Small intestine (tissue), 7 donors: ENCODE measurements around the gene PALD1. TPM values are rescaled to one million over a fixed set of nuclear protein-coding genes. Genes with fewer than 3 reads are reported as not detected.

Experiments used
- DNase-seq, 2 donors: peaks; one replicate each; pipeline versions ENCODE4 v3.0.0 to v3.0.0-alpha.2; 2013
- FAIRE-seq: peaks from 2 replicates; lab custom pipeline; 2012; peaks lifted over from hg19 to GRCh38; lab: Jason Lieb, UNC
- H3K27ac ChIP-seq, 3 donors: one replicate each; pipeline ENCODE4 v1.5.1; 2013; ENCODE audit warnings: low read length in 2 of 3, mild to moderate bottlenecking in 2 of 3, control low read depth in 1 of 3, inconsistent platforms in 1 of 3, low read depth in 1 of 3, moderate library complexity in 1 of 3
- H3K27me3 ChIP-seq, 3 donors: one replicate each; pipeline ENCODE4 v1.6.1; 2013; ENCODE audit warnings: low read length in 3 of 3, inconsistent platforms in 1 of 3; ENCODE audit not compliant: control insufficient read depth in 3 of 3, insufficient read depth in 3 of 3
- H3K36me3 ChIP-seq, 3 donors: one replicate each; pipeline ENCODE4 v1.6.1; 2013; ENCODE audit warnings: low read length in 3 of 3, inconsistent platforms in 1 of 3, low read depth in 1 of 3, mild to moderate bottlenecking in 1 of 3, moderate library complexity in 1 of 3; ENCODE audit not compliant: control insufficient read depth in 3 of 3, insufficient read depth in 2 of 3
- H3K4me1 ChIP-seq, 3 donors: one replicate each; pipeline ENCODE4 v1.6.1; 2013; ENCODE audit warnings: low read length in 2 of 3, inconsistent platforms in 1 of 3, low read depth in 1 of 3, mild to moderate bottlenecking in 1 of 3, moderate library complexity in 1 of 3; ENCODE audit not compliant: control insufficient read depth in 3 of 3, insufficient read depth in 2 of 3
- H3K4me3 ChIP-seq, 3 donors: one replicate each; pipeline ENCODE4 v1.5.1; 2013; ENCODE audit warnings: low read length in 3 of 3, control low read depth in 1 of 3, inconsistent platforms in 1 of 3, low read depth in 1 of 3, mild to moderate bottlenecking in 1 of 3, moderate library complexity in 1 of 3
- H3K9me3 ChIP-seq, 2 donors: one replicate each; pipeline ENCODE4 v1.6.1; 2013; ENCODE audit warnings: low read depth in 1 of 2, low read length in 1 of 2; ENCODE audit not compliant: control insufficient read depth in 2 of 2, insufficient read depth in 1 of 2
- WGBS, 3 donors: extraction: QIAGEN DNeasy Blood & Tissue Kit; methylation state at CpG; one replicate each; pipeline ENCODE4 v1.1.7; 2013; 5-methylcytosine and 5-hydroxymethylcytosine counted together
- polyA plus RNA-seq, 4 donors: library from polyadenylated mRNA; stranded (reverse) in 3 of 4; unstranded in 1 of 4; fragments of 200-250 nt in 3 of 4; fragments of 120-200 nt in 1 of 4; gene quantifications; one replicate each; pipeline versions ENCODE4 v1.2.1 to v1.2.3, GENCODE V29; 2013
- donor health status: healthy with polysubstance abuse.
- donor health status: control.
- donor health status: control.
- donor health status: Bipolar disorder and iron deficiency.
- donor health status: healthy.

Gene PALD1
- polyA plus RNA-seq, 4 donors, result 0.22 to 4.2 (median 3.2) TPM

DNA sequence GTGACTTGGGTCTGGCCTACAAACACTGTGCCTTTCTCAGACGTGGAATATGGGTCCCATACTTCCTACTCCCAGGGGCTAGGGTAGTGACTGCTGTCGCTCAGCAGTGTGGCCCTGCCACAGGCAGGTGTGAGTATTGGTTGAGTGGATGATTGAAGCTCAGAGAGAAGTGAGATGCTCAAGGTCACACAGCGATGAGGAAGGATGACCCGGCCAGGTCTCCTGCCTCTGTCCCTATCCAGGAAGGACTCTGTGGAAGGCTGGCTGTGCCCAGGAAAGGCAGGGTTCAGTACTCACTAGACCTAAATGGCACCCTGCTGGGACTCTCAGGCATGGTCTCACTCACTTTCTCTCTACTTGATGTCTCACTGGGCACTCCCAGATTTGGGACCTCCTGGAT, 121.2 kb downstream of the PALD1 start:
- Histone ChIP-seq H3K36me3 (peaks cover 0 to 2% (median 0%) of the 10 kb centered on the region in 3 donors), H3K4me1 (peaks cover 0 to 23% (median 0%) of the 10 kb centered on the region in 3 donors), H3K27me3 (no peaks in the 10 kb centered on the region), H3K9me3 (no peaks in the 10 kb centered on the region), H3K4me3 (no peak overlapping the region), H3K27ac (no peak overlapping the region)
- FAIRE-seq (no peak), DNase-seq (no peak)
- 87 to 95% (median 89%) methylated on average over 4 of the region's 4 CpGs for WGBS, 3 donors

DNA sequence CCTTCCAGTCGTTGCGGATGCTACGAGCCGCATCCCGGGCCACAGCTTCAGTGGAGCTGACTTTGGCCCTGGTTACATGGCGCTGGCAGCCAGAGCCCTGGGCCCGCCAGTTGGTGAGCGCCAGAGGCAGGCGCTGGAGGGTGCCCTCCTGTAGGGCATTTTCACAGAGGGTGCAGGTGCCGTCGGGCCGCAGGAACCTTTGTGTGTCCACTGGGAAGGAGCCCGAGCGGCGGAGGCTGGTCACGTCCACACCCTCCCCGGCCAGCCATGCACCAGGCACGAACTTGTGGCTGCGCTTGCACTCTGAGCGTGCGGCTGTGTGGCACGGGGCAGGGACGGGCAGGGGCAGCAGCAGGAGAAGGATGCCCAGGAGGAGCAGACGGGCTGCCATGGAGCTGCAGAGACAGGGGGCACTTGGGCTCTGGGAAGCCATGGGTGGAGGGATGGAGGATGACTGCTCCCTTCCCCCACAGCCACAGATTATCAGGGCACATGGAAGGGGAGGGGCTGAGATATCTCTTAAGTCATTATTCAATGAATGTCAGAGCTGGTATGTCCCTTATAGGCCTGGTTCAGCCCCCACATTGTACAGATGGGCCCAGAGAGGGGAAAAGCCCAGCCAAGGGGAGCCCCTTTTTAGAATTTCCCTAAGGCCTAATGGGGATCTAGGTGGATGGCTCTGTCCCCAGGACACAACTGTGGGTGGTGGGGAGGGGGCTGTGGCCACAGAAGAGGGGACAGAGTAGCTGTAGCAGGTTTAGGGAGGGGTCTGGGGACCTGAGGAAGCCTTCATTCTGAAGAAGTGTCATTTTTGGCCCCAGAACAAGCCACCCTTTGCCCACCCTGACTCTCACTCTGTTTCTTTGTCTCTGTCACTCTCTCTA, 122.2 kb downstream of the PALD1 start:
- Histone ChIP-seq H3K27ac (no peak overlapping the region), H3K4me3 (peak overlapping the region in 1 of 3 donors; percentile 5), H3K27me3 (no peaks in the 10 kb centered on the region), H3K9me3 (no peaks in the 10 kb centered on the region), H3K4me1 (peaks cover 0 to 14% (median 0%) of the 10 kb centered on the region in 3 donors), H3K36me3 (peaks cover 0 to 2% (median 0%) of the 10 kb centered on the region in 3 donors)
- DNase-seq (no peak), FAIRE-seq (no peak)
- 92 to 96% (median 93%) methylated on average over 24 of the region's 24 CpGs for WGBS, 3 donors

DNA sequence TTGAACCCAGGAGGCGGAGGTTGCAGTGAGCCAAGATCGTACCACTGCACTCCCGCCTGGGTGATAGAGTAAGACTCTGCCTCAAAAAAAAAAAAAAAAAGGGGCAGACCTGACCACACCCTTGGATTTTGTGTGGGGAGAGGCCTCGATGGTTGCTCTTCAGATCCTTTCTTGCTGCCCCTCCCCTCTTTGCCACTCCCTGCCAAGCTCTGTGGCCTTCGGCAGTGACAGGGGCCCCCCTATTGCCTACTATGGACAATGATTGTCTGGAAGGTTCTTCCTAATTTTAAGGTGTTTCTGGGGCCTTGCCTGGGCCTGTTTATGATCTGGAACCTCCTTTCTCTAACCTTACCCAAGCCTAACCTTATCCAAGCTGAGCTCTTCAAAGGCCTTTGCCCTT, 123.2 kb downstream of the PALD1 start:
- Histone ChIP-seq H3K4me1 (peaks cover 0 to 5% (median 0%) of the 10 kb centered on the region in 3 donors), H3K36me3 (peaks cover 0 to 2% (median 0%) of the 10 kb centered on the region in 3 donors), H3K27me3 (no peaks in the 10 kb centered on the region), H3K4me3 (peak overlapping the region in 1 of 3 donors; percentile 44), H3K27ac (no peak overlapping the region), H3K9me3 (no peaks in the 10 kb centered on the region)
- FAIRE-seq (no peak), DNase-seq (no peak)
- 70 to 78% (median 71%) methylated on average over 4 to 5 of the region's 5 CpGs for WGBS, 3 donors

DNA sequence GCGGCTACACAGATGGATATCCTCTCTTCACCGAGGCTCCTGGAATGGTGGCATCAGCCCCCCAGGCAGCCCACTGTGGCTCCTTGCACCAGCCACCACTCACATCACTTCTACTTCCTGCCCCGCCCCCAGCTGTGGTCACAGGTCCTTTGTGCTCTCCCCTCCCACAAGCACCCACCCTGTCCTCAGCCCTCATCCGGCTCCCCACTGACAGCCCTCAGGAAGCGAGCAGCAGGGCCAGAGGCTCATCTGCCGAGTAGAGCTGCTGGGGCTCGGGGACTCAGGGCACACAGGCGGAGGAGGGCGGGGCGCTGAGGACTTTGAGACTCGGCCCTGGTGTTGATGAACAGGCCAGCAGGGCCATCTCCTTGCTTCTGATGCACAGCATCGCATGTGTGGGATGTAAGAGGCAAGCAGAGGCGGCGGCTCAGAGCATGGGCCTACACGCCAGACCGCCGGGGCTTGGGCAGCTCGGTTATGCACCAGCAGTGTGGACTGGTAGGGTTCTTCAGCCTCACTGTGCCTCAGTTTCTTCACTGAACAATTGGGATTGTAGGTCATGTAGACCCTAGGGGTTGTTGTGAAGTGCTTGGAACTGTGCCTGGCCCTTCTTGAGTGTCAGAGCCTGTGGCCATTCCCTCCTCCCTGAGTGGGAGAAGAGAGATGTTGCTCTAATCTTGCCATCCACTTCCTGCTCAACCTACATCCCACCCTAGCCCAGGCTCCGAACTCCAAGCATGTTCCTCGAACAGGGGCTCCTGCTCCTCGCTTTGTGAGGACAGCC, 124.3 kb downstream of the PALD1 start, which contains the start of gene PRF1:
Gene PRF1, minus strand, starts transcription at position 77 of the 784 bp plus-strand sequence. CDS start 1,839 bp downstream, outside the sequence.
- H3K36me3 ChIP-seq, result peaks cover 0 to 2% (median 0%) of the 10 kb centered on the region in 3 donors
- H3K27ac ChIP-seq, result peak within 1 kb of the TSS in 2 of 3 donors; percentile 47 to 66
- DNase-seq, result peak; percentile 56 to 69
- no peak for FAIRE-seq
- peaks cover 0 to 5% (median 0%) of the 10 kb centered on the region in 3 donors for H3K4me1 ChIP-seq
- H3K27me3 ChIP-seq, result no peaks in the 10 kb centered on the region
- WGBS, 3 donors, result 60 to 75% (median 62%) methylated on average over 21 of the region's 21 CpGs
- peak within 1 kb of the TSS in 1 of 3 donors; percentile 44 for H3K4me3 ChIP-seq
- no peaks in the 10 kb centered on the region for H3K9me3 ChIP-seq

DNA sequence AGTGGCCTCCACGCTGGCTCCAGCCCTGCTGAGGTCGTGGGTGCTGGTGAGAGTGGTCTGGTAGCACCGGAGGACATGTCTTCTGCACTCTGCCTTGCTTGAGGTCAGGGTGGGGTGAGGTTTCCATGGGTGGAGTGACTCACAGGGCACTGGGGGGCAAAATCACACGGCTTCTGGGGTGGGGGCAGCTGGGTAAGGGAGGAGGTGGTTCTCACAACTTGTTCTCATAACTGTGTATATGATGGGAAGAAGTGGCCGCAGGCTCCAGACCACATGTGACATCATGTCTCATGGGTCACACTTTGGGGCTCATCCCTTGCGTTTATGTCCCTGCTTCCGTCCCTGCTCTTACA, 124.9 kb downstream of the PALD1 start:
- peaks cover 0 to 5% (median 0%) of the 10 kb centered on the region in 3 donors for H3K4me1 ChIP-seq
- H3K9me3 ChIP-seq, result no peaks in the 10 kb centered on the region
- FAIRE-seq (no peak), DNase-seq (peak in 1 of 2 donors; percentile 17)
- no peaks in the 10 kb centered on the region for H3K27me3 ChIP-seq
- peaks cover 0 to 2% (median 0%) of the 10 kb centered on the region in 3 donors for H3K36me3 ChIP-seq
- 72 to 73% (median 73%) methylated on average over 7 of the region's 7 CpGs for WGBS, 3 donors
- H3K4me3 ChIP-seq, result no peak overlapping the region
- peak overlapping the region in 2 of 3 donors; percentile 47 to 66 for H3K27ac ChIP-seq

DNA sequence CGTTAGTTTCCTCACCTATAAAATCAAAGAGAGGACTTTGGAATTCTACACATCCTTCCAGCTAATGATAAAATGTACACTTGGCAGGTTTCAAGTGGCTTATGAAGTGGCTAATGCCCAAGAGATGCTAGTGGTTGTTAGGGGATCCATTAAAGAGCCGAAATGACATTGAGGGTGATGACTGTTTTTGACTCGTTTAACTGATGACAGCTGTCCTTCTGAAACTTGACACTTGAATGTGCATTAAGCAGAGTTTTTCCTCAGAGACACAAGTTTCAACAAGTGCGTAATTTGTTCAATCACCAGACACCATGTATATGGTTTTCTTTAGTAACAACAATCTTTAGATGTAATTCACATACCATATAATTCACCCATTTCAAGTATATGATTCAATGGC, 125.5 kb downstream of the PALD1 start:
- Histone ChIP-seq H3K9me3 (no peaks in the 10 kb centered on the region), H3K4me3 (no peak overlapping the region), H3K4me1 (peaks cover 0 to 5% (median 0%) of the 10 kb centered on the region in 3 donors), H3K36me3 (no peaks in the 10 kb centered on the region), H3K27ac (peak overlapping the region in 1 of 3 donors; percentile 40), H3K27me3 (no peaks in the 10 kb centered on the region)
- DNase-seq, result no peak
- 67 to 81% (median 77%) methylated on average over 4 of the region's 4 CpGs for WGBS, 3 donors
- FAIRE-seq, result no peak

DNA sequence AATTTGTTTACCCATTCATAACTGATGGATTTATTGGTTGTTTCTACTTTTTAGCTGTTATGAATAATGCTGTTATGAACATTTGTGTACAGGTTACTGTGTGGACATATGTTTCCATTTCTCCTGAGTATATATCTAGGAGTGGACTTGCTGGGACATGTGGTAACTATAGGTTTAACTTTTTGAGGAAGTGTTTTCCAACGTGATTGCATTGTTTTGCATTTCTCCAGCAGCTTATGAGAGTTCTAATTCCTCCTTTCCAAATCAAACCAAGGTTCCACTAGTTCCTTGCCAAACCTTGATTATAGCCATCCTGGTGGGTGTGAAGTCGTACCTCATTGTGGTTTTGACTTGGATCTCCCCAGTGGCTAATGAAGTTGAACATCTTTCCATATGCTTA, 126.6 kb downstream of the PALD1 start:
- Histone ChIP-seq H3K27ac (no peak overlapping the region), H3K9me3 (no peaks in the 10 kb centered on the region), H3K36me3 (no peaks in the 10 kb centered on the region), H3K4me1 (peaks cover 0 to 5% (median 0%) of the 10 kb centered on the region in 3 donors), H3K4me3 (no peak overlapping the region), H3K27me3 (no peaks in the 10 kb centered on the region)
- DNase-seq (no peak), FAIRE-seq (no peak)
- WGBS, 3 donors, result 48 to 80% (median 66%) methylated on average over 2 of the region's 2 CpGs

DNA sequence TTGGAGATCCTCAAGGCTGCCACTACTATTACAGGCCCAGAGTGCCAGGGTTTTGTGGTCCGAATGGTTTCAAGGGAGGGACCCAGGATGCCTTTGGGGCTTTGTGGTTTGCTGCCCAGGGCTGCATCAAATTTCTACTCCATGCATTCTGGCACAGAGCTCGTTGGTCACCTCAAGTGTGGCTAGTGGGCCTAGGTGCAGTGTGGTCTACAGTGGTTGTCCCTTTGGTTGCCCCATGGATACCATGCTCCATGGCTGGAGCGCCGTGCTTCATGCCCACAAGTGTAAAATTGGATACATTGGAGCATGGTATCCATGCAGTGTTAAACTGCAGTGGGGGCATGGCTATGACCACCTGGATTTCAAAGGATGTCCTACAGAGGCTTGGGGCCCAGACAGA, 129.4 kb downstream of the PALD1 start:
- H3K27me3 ChIP-seq, result no peaks in the 10 kb centered on the region
- 90 to 94% (median 91%) methylated on average over 4 of the region's 4 CpGs for WGBS, 3 donors
- FAIRE-seq (no peak), DNase-seq (no peak)
- H3K9me3 ChIP-seq, result no peaks in the 10 kb centered on the region
- H3K4me3 ChIP-seq, result no peak overlapping the region
- H3K36me3 ChIP-seq, result no peaks in the 10 kb centered on the region
- H3K4me1 ChIP-seq, result no peaks in the 10 kb centered on the region
- H3K27ac ChIP-seq, result no peak overlapping the region
